Measurements from ENCODE around the gene TINAGL1.

- TF ChIP-seq, protein P1, sequence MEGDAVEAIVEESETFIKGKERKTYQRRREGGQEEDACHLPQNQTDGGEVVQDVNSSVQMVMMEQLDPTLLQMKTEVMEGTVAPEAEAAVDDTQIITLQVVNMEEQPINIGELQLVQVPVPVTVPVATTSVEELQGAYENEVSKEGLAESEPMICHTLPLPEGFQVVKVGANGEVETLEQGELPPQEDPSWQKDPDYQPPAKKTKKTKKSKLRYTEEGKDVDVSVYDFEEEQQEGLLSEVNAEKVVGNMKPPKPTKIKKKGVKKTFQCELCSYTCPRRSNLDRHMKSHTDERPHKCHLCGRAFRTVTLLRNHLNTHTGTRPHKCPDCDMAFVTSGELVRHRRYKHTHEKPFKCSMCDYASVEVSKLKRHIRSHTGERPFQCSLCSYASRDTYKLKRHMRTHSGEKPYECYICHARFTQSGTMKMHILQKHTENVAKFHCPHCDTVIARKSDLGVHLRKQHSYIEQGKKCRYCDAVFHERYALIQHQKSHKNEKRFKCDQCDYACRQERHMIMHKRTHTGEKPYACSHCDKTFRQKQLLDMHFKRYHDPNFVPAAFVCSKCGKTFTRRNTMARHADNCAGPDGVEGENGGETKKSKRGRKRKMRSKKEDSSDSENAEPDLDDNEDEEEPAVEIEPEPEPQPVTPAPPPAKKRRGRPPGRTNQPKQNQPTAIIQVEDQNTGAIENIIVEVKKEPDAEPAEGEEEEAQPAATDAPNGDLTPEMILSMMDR (conservative IDR thresholded peaks at IDR 0.05): no peak
- TF ChIP-seq ZFX (IDR thresholded peaks at IDR 0.05): no peak
These were observed 41.1 kb downstream of the TINAGL1 start, which contains the start of gene HCRTR1 for GRCh38 chr1:31617218-31617915.

All from C4-2B (cell line).